ENCODE data around the gene PDZRN3.

PDZRN3 gene

GRCh38 chr3:73623346-73623745, 1.4 kb downstream of the PDZRN3 start:
- peaks cover 9 to 43% of the 10 kb centered on the region in 2 donors for H3K4me1 ChIP-seq (ENCODE audit: control insufficient read depth in 1 of 2, insufficient read depth in 2 of 2, low read length in 2 of 2)

GRCh38 chr3:73622091-73622805, 2.5 kb downstream of the PDZRN3 start:
- H3K4me3 ChIP-seq (ENCODE audit: low read depth in 1 of 2, low read length in 2 of 2): peak overlapping the region; percentile 82 to 83
- no peaks in the 10 kb centered on the region for H3K27me3 ChIP-seq (ENCODE audit: low read depth, low read length)
- H3K36me3 ChIP-seq (ENCODE audit: control insufficient read depth in 1 of 2, insufficient read depth in 2 of 2, low read length in 2 of 2): no peaks in the 10 kb centered on the region
- H3K9me3 ChIP-seq (ENCODE audit: control insufficient read depth in 1 of 2, low read length in 2 of 2): no peaks in the 10 kb centered on the region
- peak overlapping the region; percentile 83 for H3K27ac ChIP-seq (ENCODE audit: low read length)
- H3K4me1 ChIP-seq (ENCODE audit: control insufficient read depth in 1 of 2, insufficient read depth in 2 of 2, low read length in 2 of 2): peaks cover 9 to 40% of the 10 kb centered on the region in 2 donors

More at GRCh38 chr3:73623346-73623745, 1.4 kb downstream of the PDZRN3 start:
- Histone ChIP-seq H3K27ac (ENCODE audit: low read length) (peak overlapping the region; percentile 83), H3K4me3 (ENCODE audit: low read depth in 1 of 2, low read length in 2 of 2) (peak overlapping the region; percentile 82 to 83), H3K36me3 (ENCODE audit: control insufficient read depth in 1 of 2, insufficient read depth in 2 of 2, low read length in 2 of 2) (no peaks in the 10 kb centered on the region), H3K9me3 (ENCODE audit: control insufficient read depth in 1 of 2, low read length in 2 of 2) (no peaks in the 10 kb centered on the region), H3K27me3 (ENCODE audit: low read depth, low read length) (no peaks in the 10 kb centered on the region)

GRCh38 chr3:73621388-73621787, 3.4 kb downstream of the PDZRN3 start:
- peaks cover 9 to 39% of the 10 kb centered on the region in 2 donors for H3K4me1 ChIP-seq (ENCODE audit: control insufficient read depth in 1 of 2, insufficient read depth in 2 of 2, low read length in 2 of 2)
- H3K27ac ChIP-seq (ENCODE audit: low read length): peak overlapping the region; percentile 83
- H3K9me3 ChIP-seq (ENCODE audit: control insufficient read depth in 1 of 2, low read length in 2 of 2): no peaks in the 10 kb centered on the region

GRCh38 chr3:73618461-73618860, 6.3 kb downstream of the PDZRN3 start:
- H3K27ac ChIP-seq (ENCODE audit: low read length): peak overlapping the region; percentile 67
- no peaks in the 10 kb centered on the region for H3K36me3 ChIP-seq (ENCODE audit: control insufficient read depth in 1 of 2, insufficient read depth in 2 of 2, low read length in 2 of 2)
- H3K27me3 ChIP-seq (ENCODE audit: low read depth, low read length): no peaks in the 10 kb centered on the region
- peaks cover 9 to 51% of the 10 kb centered on the region in 2 donors for H3K4me1 ChIP-seq (ENCODE audit: control insufficient read depth in 1 of 2, insufficient read depth in 2 of 2, low read length in 2 of 2)
- no peaks in the 10 kb centered on the region for H3K9me3 ChIP-seq (ENCODE audit: control insufficient read depth in 1 of 2, low read length in 2 of 2)
- no peak overlapping the region for H3K4me3 ChIP-seq (ENCODE audit: low read depth in 1 of 2, low read length in 2 of 2)

More at GRCh38 chr3:73621388-73621787, 3.4 kb downstream of the PDZRN3 start:
- Histone ChIP-seq H3K36me3 (ENCODE audit: control insufficient read depth in 1 of 2, insufficient read depth in 2 of 2, low read length in 2 of 2) (no peaks in the 10 kb centered on the region), H3K27me3 (ENCODE audit: low read depth, low read length) (no peaks in the 10 kb centered on the region), H3K4me3 (ENCODE audit: low read depth in 1 of 2, low read length in 2 of 2) (peak overlapping the region; percentile 82 to 83)

- no peak overlapping the region for H3K4me3 ChIP-seq (ENCODE audit: low read depth in 1 of 2, low read length in 2 of 2)
- peaks cover 7 to 64% of the 10 kb centered on the region in 2 donors for H3K4me1 ChIP-seq (ENCODE audit: control insufficient read depth in 1 of 2, insufficient read depth in 2 of 2, low read length in 2 of 2)
- no peak overlapping the region for H3K27ac ChIP-seq (ENCODE audit: low read length)
- H3K9me3 ChIP-seq (ENCODE audit: control insufficient read depth in 1 of 2, low read length in 2 of 2): no peaks in the 10 kb centered on the region
- H3K36me3 ChIP-seq (ENCODE audit: control insufficient read depth in 1 of 2, insufficient read depth in 2 of 2, low read length in 2 of 2): no peaks in the 10 kb centered on the region
- H3K27me3 ChIP-seq (ENCODE audit: low read depth, low read length): no peaks in the 10 kb centered on the region
Observed at GRCh38 chr3:73616056-73616455, 8.7 kb downstream of the PDZRN3 start.

- H3K4me1 ChIP-seq (ENCODE audit: control insufficient read depth in 1 of 2, insufficient read depth in 2 of 2, low read length in 2 of 2): peaks cover 4 to 57% of the 10 kb centered on the region in 2 donors
- H3K36me3 ChIP-seq (ENCODE audit: control insufficient read depth in 1 of 2, insufficient read depth in 2 of 2, low read length in 2 of 2): no peaks in the 10 kb centered on the region
- no peak overlapping the region for H3K4me3 ChIP-seq (ENCODE audit: low read depth in 1 of 2, low read length in 2 of 2)
- H3K9me3 ChIP-seq (ENCODE audit: control insufficient read depth in 1 of 2, low read length in 2 of 2): no peaks in the 10 kb centered on the region
- H3K27me3 ChIP-seq (ENCODE audit: low read depth, low read length): no peaks in the 10 kb centered on the region
- H3K27ac ChIP-seq (ENCODE audit: low read length): peak overlapping the region; percentile 21
Observed at GRCh38 chr3:73614419-73614818, 10.3 kb downstream of the PDZRN3 start.

- H3K27me3 ChIP-seq (ENCODE audit: low read depth, low read length): no peaks in the 10 kb centered on the region
- no peaks in the 10 kb centered on the region for H3K9me3 ChIP-seq (ENCODE audit: control insufficient read depth in 1 of 2, low read length in 2 of 2)
- H3K36me3 ChIP-seq (ENCODE audit: control insufficient read depth in 1 of 2, insufficient read depth in 2 of 2, low read length in 2 of 2): no peaks in the 10 kb centered on the region
- H3K4me1 ChIP-seq (ENCODE audit: control insufficient read depth in 1 of 2, insufficient read depth in 2 of 2, low read length in 2 of 2): peaks cover 1 to 55% of the 10 kb centered on the region in 2 donors
- no peak overlapping the region for H3K4me3 ChIP-seq (ENCODE audit: low read depth in 1 of 2, low read length in 2 of 2)
- H3K27ac ChIP-seq (ENCODE audit: low read length): no peak overlapping the region
Observed at GRCh38 chr3:73611176-73611575, 13.6 kb downstream of the PDZRN3 start.

GRCh38 chr3:73610493-73610892, 14.2 kb downstream of the PDZRN3 start:
- H3K4me3 ChIP-seq (ENCODE audit: low read depth in 1 of 2, low read length in 2 of 2): no peak overlapping the region
- no peaks in the 10 kb centered on the region for H3K9me3 ChIP-seq (ENCODE audit: control insufficient read depth in 1 of 2, low read length in 2 of 2)
- no peaks in the 10 kb centered on the region for H3K27me3 ChIP-seq (ENCODE audit: low read depth, low read length)
- peaks cover 4 to 55% of the 10 kb centered on the region in 2 donors for H3K4me1 ChIP-seq (ENCODE audit: control insufficient read depth in 1 of 2, insufficient read depth in 2 of 2, low read length in 2 of 2)
- no peaks in the 10 kb centered on the region for H3K36me3 ChIP-seq (ENCODE audit: control insufficient read depth in 1 of 2, insufficient read depth in 2 of 2, low read length in 2 of 2)
- no peak overlapping the region for H3K27ac ChIP-seq (ENCODE audit: low read length)

- Histone ChIP-seq H3K36me3 (ENCODE audit: control insufficient read depth in 1 of 2, insufficient read depth in 2 of 2, low read length in 2 of 2) (no peaks in the 10 kb centered on the region), H3K9me3 (ENCODE audit: control insufficient read depth in 1 of 2, low read length in 2 of 2) (no peaks in the 10 kb centered on the region), H3K4me3 (ENCODE audit: low read depth in 1 of 2, low read length in 2 of 2) (no peak overlapping the region), H3K27ac (ENCODE audit: low read length) (peak overlapping the region; percentile 11), H3K4me1 (ENCODE audit: control insufficient read depth in 1 of 2, insufficient read depth in 2 of 2, low read length in 2 of 2) (peaks cover 5 to 55% of the 10 kb centered on the region in 2 donors), H3K27me3 (ENCODE audit: low read depth, low read length) (no peaks in the 10 kb centered on the region)
Observed at GRCh38 chr3:73609655-73610054, 15.1 kb downstream of the PDZRN3 start.

- H3K4me3 ChIP-seq (ENCODE audit: low read depth in 1 of 2, low read length in 2 of 2): no peak overlapping the region
- H3K9me3 ChIP-seq (ENCODE audit: control insufficient read depth in 1 of 2, low read length in 2 of 2): no peaks in the 10 kb centered on the region
- H3K27ac ChIP-seq (ENCODE audit: low read length): no peak overlapping the region
- H3K4me1 ChIP-seq (ENCODE audit: control insufficient read depth in 1 of 2, insufficient read depth in 2 of 2, low read length in 2 of 2): peaks cover 9 to 57% of the 10 kb centered on the region in 2 donors
- no peaks in the 10 kb centered on the region for H3K27me3 ChIP-seq (ENCODE audit: low read depth, low read length)
- no peaks in the 10 kb centered on the region for H3K36me3 ChIP-seq (ENCODE audit: control insufficient read depth in 1 of 2, insufficient read depth in 2 of 2, low read length in 2 of 2)
Observed at GRCh38 chr3:73609315-73609641, 15.5 kb downstream of the PDZRN3 start.

- no peaks in the 10 kb centered on the region for H3K36me3 ChIP-seq (ENCODE audit: control insufficient read depth in 1 of 2, insufficient read depth in 2 of 2, low read length in 2 of 2)
- H3K27ac ChIP-seq (ENCODE audit: low read length): no peak overlapping the region
- H3K4me1 ChIP-seq (ENCODE audit: control insufficient read depth in 1 of 2, insufficient read depth in 2 of 2, low read length in 2 of 2): peaks cover 15 to 63% of the 10 kb centered on the region in 2 donors
- no peak overlapping the region for H3K4me3 ChIP-seq (ENCODE audit: low read depth in 1 of 2, low read length in 2 of 2)
- H3K27me3 ChIP-seq (ENCODE audit: low read depth, low read length): no peaks in the 10 kb centered on the region
- H3K9me3 ChIP-seq (ENCODE audit: control insufficient read depth in 1 of 2, low read length in 2 of 2): no peaks in the 10 kb centered on the region
Observed at GRCh38 chr3:73608456-73609314, 16.1 kb downstream of the PDZRN3 start.

Measured in muscle layer of duodenum (tissue), 2 donors.